ENCODE results near the gene LHFPL4. TPM values are rescaled to one million over a fixed set of nuclear protein-coding genes. Genes with fewer than 3 reads are reported as not detected.

Gene LHFPL4
- total and polyA plus RNA-seq, 2 of the 8 experiments (the other 6 are each of a cell fraction or from before 2014, with no cell fraction given): 5.0 to 16.9 TPM

- DNase-seq (ENCODE audit: low read depth in 1 of 2, low spot score in 2 of 2) (no peak), FAIRE-seq (no peak)
- Histone ChIP-seq H3K27me3 (replicated peaks in 1 of 4; ENCODE audit: control insufficient read depth in 3 of 4, extremely low read depth in 1 of 4, insufficient read depth in 3 of 4, low read length in 3 of 4) (no peaks in the 10 kb centered on the region), H3K79me1 (ENCODE audit: low read depth, low read length) (peaks cover 6% of the 10 kb centered on the region; the same call in 1 of the 2 replicates), H3K27ac (ENCODE audit: low read depth, low read length) (no peak overlapping the region), H3K23ac (ENCODE audit: insufficient read length) (no peak overlapping the region), H3K56ac (replicated peaks; ENCODE audit: insufficient read length, low read depth, low read length) (no peak overlapping the region), H3K9ac (replicated peaks in 1 of 4; ENCODE audit: extremely low read depth in 1 of 4, low read depth in 3 of 4, low read length in 3 of 4) (no peak overlapping the region), H2BK12ac (ENCODE audit: low read depth, low read length) (no peak overlapping the region), H2BK20ac (ENCODE audit: low read length) (no peak overlapping the region), H3K4me2 (ENCODE audit: insufficient read depth in 1 of 2, low read depth in 2 of 2, low read length in 2 of 2) (no peak overlapping the region), H3K4me3 (ENCODE audit: extremely low read depth in 1 of 4, insufficient read depth in 2 of 4, low read depth in 3 of 4, low read length in 4 of 4) (no peak overlapping the region), H2BK15ac (ENCODE audit: low read length) (no peak overlapping the region), H4K20me1 (replicated peaks in 1 of 2; ENCODE audit: control insufficient read depth in 1 of 2, insufficient read depth in 2 of 2, low read length in 2 of 2) (peaks cover 2 to 3% of the 10 kb centered on the region in 2 experiments), H3K36me3 (ENCODE audit: control insufficient read depth in 2 of 4, insufficient read depth in 4 of 4, low read length in 3 of 4) (peaks cover 36 to 96% (median 77%) of the 10 kb centered on the region in 4 experiments), H4K5ac (ENCODE audit: insufficient read length, low read depth, low read length) (no peak overlapping the region), H3K14ac (ENCODE audit: insufficient read length) (no peak overlapping the region), H2AK5ac (ENCODE audit: low read depth, low read length) (no peak overlapping the region), H3K9me3 (ENCODE audit: insufficient read depth in 2 of 2, low read depth in 1 of 2, low read length in 1 of 2) (no peaks in the 10 kb centered on the region), H2BK120ac (replicated peaks; ENCODE audit: low read depth, low read length) (no peak overlapping the region), H3K4ac (replicated peaks; ENCODE audit: insufficient read length, low read depth, low read length) (no peak overlapping the region), H3K23me2 (ENCODE audit: low read depth, low read length) (no peaks in the 10 kb centered on the region), H4K8ac (ENCODE audit: extremely low read depth, insufficient read depth, low read length) (no peak overlapping the region), H4K91ac (replicated peaks; ENCODE audit: insufficient read length, low read length) (no peak overlapping the region), H2AFZ (ENCODE audit: low read length) (no peak overlapping the region), H3K79me2 (ENCODE audit: control insufficient read depth in 1 of 2, insufficient read depth in 2 of 2, low read length in 2 of 2) (peaks cover 0 to 10% of the 10 kb centered on the region in 2 experiments; a peak in 1 of 4 replicates), H3K4me1 (replicated peaks in 1 of 4; ENCODE audit: control insufficient read depth in 3 of 4, insufficient read depth in 4 of 4, low read length in 3 of 4) (no peaks in the 10 kb centered on the region), H3K18ac (ENCODE audit: extremely low read depth, low read length) (no peak overlapping the region), H2BK5ac (ENCODE audit: low read depth, low read length) (no peak overlapping the region)
- POLR2A ChIA-PET (ENCODE audit: partially characterized antibody): interaction anchor here (1.1 kb wide), 1 partner anchor 87 kb away, joined by 3 read pairs; the partner anchor contains the start of gene THUMPD3
- CTCF ChIA-PET (ENCODE audit: partially characterized antibody): no interaction called here
- WGBS, 2 experiments (ENCODE audit: extremely low coverage in 1 of 2, insufficient coverage in 1 of 2, insufficient read length in 1 of 2, insufficient replicate concordance in 2 of 2, low coverage in 1 of 2, low lambda C conversion rate in 2 of 2, missing lambda C conversion rate in 1 of 2): 89% methylated on average over 1 of the region's 1 CpG; no CpG with 5 or more reads in 1 of the 2 experiments
- TF ChIP-seq SIN3A (conservative IDR thresholded peaks at IDR 0.05 in 1 of 2, IDR thresholded peaks at IDR 0.05 in 1 of 2; ENCODE audit: low read depth in 1 of 2, low read length in 2 of 2) (no peak), TBP (IDR thresholded peaks at IDR 0.05; ENCODE audit: low read depth, low read length) (no peak), POLR2AphosphoS5 (IDR thresholded peaks at IDR 0.05; ENCODE audit: low read depth, low read length) (no peak), ASH2L (IDR thresholded peaks at IDR 0.05; ENCODE audit: low read length) (no peak), E2F6 (IDR thresholded peaks at IDR 0.05) (no peak), SUZ12 (IDR thresholded peaks at IDR 0.05; ENCODE audit: low read length) (no peak), TCF12 (IDR thresholded peaks at IDR 0.05; ENCODE audit: low read depth, low read length) (no peak), POLR2A (IDR thresholded peaks at IDR 0.05; ENCODE audit: control extremely low read depth in 1 of 2, low read depth in 2 of 2, low read length in 2 of 2) (no peak), KDM4A (IDR thresholded peaks at IDR 0.05; ENCODE audit: low read depth, low read length, severe bottlenecking) (no peak), EP300 (IDR thresholded peaks at IDR 0.05; ENCODE audit: borderline replicate concordance in 1 of 2, low read depth in 2 of 2, low read length in 2 of 2) (no peak), HDAC2 (IDR thresholded peaks at IDR 0.05; ENCODE audit: borderline replicate concordance in 1 of 2, low read depth in 2 of 2, low read length in 2 of 2) (no peak), CTBP2 (IDR thresholded peaks at IDR 0.05; ENCODE audit: borderline replicate concordance, insufficient read depth, insufficient read length, low read length) (no peak), YY1 (IDR thresholded peaks at IDR 0.05; ENCODE audit: low read depth, low read length) (no peak), NRF1 (IDR thresholded peaks at IDR 0.05; ENCODE audit: low read depth, low read length) (no peak)
These were observed 103.5 kb downstream of the LHFPL4 start for GRCh38 chr3:9450126-9450525.

Measured in H1 (cell line).